HG02938 (cell line): Measurements from ENCODE around the gene GTPBP2.
"Not testable (repeated sequence)": the region's sequence is repeated elsewhere in the genome, so short reads cannot be mapped to it uniquely, and the experiment has no call there.

Experiments used
- ATAC-seq: cut with Tn5 transposase; IDR thresholded peaks from one replicate; pipeline ENCODE4 v1.9.1; 2021; ENCODE audit warnings: mild to moderate bottlenecking, moderate library complexity; ENCODE audit not compliant: unreplicated experiment

GTPBP2 gene

GRCh38 chr6:43662948-43663347, 33.9 kb upstream of the GTPBP2 start:
- not testable (repeated sequence) for ATAC-seq

GRCh38 chr6:43658161-43658560, 29.1 kb upstream of the GTPBP2 start:
- no peak for ATAC-seq

GRCh38 chr6:43657221-43657802, 28.2 kb upstream of the GTPBP2 start:
- ATAC-seq: no peak

GRCh38 chr6:43652822-43653221, 23.8 kb upstream of the GTPBP2 start:
- ATAC-seq: not testable (repeated sequence)

- no peak for ATAC-seq
Observed at GRCh38 chr6:43648248-43648647, 19.2 kb upstream of the GTPBP2 start.

- no peak for ATAC-seq
Observed at GRCh38 chr6:43647613-43648012, 18.5 kb upstream of the GTPBP2 start.

- no peak for ATAC-seq
Observed at GRCh38 chr6:43645613-43645964, 16.5 kb upstream of the GTPBP2 start.

- no peak for ATAC-seq
Observed at GRCh38 chr6:43644940-43645612, 16.0 kb upstream of the GTPBP2 start, which contains the start of gene RSPH9. Gene RSPH9 (plus strand): TSS chr6:43645036. CDS start chr6:43645099, 63 bp downstream.

GRCh38 chr6:43639984-43640800, 11.1 kb upstream of the GTPBP2 start:
- ATAC-seq: no peak

GRCh38 chr6:43636308-43636659, 7.2 kb upstream of the GTPBP2 start:
- no peak for ATAC-seq

- peak; percentile 63 for ATAC-seq
Observed at GRCh38 chr6:43635387-43636307, 6.6 kb upstream of the GTPBP2 start, which contains the start of gene MAD2L1BP. Gene MAD2L1BP (plus strand): TSS chr6:43635840. CDS start chr6:43635876, 36 bp downstream.

GRCh38 chr6:43634702-43635303, 5.7 kb upstream of the GTPBP2 start:
- ATAC-seq: no peak

GRCh38 chr6:43633002-43633401, 3.9 kb upstream of the GTPBP2 start:
- ATAC-seq: not testable (repeated sequence)

GRCh38 chr6:43630980-43631619, 2.0 kb upstream of the GTPBP2 start:
- ATAC-seq: no peak

GRCh38 chr6:43629505-43630300, 639 bp upstream of the GTPBP2 start:
- ATAC-seq: peak; percentile 65

- no peak for ATAC-seq
Observed at GRCh38 chr6:43628393-43629103, 516 bp downstream of the GTPBP2 start.

- no peak for ATAC-seq
Observed at GRCh38 chr6:43627008-43627825, 1.8 kb downstream of the GTPBP2 start.
